ENCODE results near the gene DISC1.
"Not testable (repeated sequence)": the region's sequence is repeated elsewhere in the genome, so short reads cannot be mapped to it uniquely, and the experiment has no call there.

The DISC1 gene

DNA sequence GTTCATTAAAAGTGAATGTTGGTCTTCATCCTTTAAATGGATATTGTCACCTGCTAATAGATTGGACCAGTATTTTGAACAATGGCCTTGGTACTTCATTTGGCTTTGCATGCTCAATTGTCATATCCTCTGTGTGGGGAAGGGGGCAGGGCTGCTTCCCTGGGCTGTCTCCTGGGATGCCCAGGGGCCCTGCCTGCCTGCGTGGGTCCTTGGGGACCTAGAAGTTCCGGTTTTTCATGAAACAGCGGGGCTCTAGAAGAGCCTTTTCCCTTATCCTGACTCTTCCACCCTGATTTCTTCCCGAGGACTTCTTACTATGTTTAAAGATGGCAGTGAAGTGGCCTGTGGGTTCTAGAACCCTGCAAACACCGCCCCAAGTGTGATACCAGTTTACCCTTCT is 97.5 kb downstream of the DISC1 start:
- in situ Hi-C loops (cut with MboI; ENCODE audit: low sequenced_read_pairs), result no loop called here

DNA sequence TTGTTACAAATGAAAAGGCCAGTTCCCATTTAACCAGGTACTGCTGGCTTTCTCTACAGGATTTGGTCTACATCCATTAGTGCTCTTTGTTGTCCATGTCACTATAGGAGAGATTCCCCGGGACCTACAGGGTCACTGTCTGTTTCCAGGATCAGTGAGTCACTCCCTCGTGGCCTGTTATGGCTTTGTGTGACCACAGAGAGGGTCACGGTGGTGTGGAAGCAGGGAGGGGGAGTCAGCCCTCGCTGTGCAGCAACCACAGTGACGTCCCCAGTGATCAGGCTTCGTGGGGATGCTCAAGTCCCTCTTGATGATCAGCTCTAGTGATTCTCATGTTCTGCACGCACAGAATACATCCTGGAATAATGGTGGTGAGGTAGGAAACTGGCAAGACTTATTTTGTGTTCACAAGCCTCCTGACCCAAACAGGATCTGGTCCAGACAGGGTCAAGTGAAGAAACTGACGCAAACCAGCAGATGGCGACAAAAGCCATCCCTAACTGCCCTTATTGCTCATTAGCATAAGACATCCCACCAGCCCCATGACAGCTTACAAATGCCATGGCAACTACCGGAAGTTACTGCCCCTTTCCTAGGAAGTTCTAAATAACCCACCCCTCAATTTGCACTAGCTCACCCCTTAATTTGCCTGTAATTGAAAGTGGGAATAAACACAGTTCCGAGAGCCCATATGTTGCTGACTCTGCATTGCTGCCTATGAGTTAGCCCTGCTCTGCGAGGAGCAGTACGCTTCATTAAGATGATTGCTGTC is 98.5 kb downstream of the DISC1 start:
- in situ Hi-C loops (cut with MboI; ENCODE audit: low sequenced_read_pairs), result no loop called here

DNA sequence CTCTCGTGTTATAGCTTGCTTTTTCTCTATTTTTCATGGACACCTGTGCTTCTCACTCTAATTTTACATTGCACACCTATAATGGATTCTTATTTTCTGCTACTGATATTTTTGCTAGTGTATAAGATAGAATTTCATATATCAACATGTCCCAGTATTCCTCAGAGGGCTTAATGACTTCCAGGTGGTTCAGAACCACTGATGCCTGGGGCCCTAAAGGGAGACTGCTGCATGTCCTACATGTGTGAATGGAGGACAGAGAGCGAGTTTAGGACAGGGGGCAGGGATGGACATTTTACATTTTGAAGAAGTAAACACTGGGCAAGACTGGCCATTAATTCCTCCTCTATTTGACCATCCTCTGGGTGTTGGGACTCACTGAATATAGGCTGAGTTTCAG is 100.6 kb downstream of the DISC1 start:
- in situ Hi-C loops (cut with MboI; ENCODE audit: low sequenced_read_pairs), result no loop called here

DNA sequence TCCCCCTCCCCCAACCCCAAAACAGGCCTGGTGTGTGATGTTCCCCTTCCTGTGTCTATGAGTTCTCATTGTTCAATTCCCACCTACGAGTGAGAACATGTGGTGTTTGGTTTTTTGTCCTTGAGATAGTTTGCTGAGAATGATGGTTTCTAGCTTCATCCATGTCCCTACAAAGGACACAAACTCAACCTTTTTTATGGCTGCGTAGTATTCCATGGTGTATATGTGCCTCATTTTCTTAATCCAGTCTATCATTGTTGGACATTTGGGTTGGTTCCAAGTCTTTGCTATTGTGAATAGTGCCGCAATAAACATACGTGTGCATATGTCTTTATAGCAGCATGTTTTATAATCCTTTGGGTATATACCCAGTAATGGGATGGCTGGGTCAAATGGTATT is 102.4 kb downstream of the DISC1 start:
- in situ Hi-C loops (cut with MboI; ENCODE audit: low sequenced_read_pairs), result not testable (repeated sequence)

DNA sequence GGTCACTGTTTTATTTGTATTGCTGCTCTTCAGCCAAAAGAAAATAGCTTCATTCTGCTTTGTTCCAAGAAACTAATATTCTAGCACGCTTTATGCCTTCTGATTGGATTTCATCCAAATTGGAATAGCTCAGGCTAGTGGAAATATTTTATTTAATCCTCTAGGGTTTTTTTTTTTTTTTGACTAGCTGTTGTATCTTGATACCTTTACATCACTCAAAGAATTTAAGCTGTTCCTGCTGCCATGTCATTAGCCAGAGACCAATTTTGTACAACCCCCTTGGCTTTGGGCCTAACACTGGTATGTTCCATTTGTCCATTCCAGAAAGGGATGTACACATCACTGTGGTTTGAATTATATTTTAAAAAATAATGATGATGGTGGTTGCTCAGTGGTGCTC is 103.0 kb downstream of the DISC1 start:
- in situ Hi-C loops (cut with MboI; ENCODE audit: low sequenced_read_pairs), result no loop called here

DNA sequence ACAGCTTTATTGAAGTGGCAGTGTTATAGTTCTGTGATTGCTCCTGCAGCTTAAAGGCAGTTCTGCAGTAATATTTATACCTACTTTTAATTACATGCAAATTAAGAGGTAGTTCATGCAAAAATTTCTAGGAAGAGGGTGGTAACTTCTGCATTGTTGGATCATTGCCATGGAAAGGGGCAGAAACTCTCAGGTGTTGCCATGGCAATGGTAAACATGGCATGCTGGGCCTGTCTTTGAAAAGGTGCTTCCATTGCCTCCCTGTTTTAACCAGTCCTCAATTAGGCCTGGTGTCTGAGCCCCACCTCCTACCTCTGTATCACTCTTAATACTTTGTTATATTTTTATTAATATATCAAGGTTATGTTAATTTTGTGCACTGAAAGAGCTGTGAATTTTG is 104.7 kb downstream of the DISC1 start:
- in situ Hi-C loops (cut with MboI; ENCODE audit: low sequenced_read_pairs), result no loop called here

DNA sequence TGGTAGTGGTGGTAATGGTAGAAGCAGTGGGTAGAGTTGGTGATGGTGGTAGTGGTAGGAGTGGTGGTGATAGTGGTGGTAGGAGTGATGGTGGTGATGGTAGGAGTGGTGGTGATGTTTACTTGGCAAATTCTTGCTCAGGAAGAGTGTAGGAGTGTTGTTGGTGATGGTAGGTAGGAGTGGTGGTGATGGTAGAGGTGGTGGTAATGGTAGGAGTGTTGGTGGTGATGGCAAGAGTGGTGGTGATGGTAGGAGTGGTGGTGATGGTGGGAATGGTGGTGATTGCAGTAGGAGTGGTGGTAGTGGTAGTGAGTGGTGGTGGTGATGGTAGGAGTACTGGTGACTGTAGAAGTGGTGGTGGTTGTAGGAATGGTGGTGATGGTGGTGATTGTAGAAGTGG is 106.5 kb downstream of the DISC1 start:
- in situ Hi-C loops (cut with MboI; ENCODE audit: low sequenced_read_pairs), result no loop called here

DNA sequence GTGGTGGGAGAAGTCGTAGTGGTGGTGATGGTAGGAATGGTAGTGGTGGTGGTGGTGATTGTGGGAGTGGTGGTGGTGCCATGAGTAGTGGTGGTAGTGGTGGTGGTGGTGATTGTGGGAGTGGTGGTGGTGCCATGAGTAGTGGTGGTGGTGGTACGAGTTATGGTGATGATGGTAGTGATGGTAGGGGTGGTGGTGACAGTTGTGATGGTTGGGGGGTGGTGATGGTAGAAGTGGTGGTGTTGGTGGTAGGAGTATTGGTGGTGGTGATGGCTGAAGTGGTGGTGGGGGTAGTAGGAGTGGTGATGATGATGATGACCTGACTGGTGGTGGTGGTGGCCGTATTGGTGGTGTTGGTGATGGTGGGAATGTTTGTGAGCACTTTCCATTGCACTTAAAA is 107.1 kb downstream of the DISC1 start:
- in situ Hi-C loops (cut with MboI; ENCODE audit: low sequenced_read_pairs), result no loop called here

DNA sequence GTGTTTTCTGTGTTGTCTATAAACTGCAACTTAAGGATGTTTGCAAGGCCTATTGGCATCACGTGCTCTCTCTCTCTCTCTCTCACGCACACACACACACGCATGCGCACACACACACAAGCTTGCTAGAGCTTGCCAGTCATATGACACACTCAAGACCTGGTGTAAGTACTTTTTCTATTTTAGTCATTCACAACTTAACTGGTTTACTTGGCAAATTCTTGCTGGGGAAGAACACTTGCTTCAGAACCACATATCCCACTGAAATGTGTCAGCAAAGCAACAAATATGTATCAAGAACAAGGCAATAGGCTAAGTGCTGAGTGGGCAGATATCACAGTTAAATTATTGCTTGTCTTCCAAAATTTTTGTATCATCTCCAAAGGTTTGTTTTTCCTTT is 107.8 kb downstream of the DISC1 start:
- in situ Hi-C loops (cut with MboI; ENCODE audit: low sequenced_read_pairs), result no loop called here

DNA sequence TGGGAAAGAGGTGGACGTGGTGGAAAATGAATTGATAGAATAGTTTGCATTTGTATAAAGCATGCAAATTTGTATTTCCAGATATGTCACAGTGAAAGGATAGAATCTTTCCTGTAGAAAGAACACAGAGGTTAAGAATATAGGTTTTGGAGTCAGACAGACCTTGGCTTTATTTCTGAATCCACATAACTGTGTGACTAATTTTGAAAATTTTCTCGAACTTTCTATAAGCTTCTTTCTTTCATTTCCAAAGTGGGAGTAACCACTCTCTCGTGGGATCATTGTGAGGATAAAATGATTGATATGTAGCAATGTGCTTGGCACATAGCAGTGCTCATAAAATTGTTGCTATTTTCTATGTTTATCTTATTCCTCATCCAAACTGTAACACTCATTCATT is 108.8 kb downstream of the DISC1 start:
- in situ Hi-C loops (cut with MboI; ENCODE audit: low sequenced_read_pairs), result no loop called here

DNA sequence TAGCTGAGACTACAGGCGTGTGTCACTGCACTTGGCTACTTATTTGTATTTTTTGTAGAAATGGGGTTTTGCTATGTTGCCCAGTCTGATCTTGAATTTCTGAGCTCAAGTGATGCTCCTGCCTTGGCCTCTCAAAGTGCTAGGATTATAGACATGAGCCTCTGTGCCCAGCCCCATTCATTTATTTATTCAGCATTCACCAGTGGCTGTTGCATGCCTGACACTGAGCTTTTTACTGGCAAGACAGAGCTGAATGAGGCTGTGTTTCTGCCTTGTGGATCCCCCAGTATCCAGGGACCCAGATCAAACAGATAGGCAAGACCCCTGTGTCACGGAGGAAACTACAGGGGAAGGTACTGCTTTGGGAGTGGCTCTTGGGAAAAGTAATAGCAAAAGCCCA is 109.4 kb downstream of the DISC1 start:
- in situ Hi-C loops (cut with MboI; ENCODE audit: low sequenced_read_pairs), result no loop called here

DNA sequence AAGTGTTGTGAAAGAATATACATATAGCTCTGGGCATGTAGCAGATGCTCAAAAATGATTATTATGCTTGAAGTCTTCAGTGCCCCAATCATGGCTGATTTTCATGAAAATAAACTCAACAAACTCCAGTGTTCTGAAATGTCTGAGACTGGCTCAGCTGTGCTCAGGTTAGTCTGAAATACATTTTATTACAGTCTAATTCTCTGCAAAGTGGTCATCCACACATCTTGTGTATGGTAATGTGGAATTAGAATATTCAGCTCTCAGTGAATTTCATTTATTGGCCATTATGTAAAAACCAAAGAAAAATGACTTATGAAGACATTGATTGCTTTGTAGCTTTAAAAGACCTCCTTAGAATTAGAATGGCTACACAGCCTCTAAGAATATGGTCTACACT is 109.9 kb downstream of the DISC1 start:
- in situ Hi-C loops (cut with MboI; ENCODE audit: low sequenced_read_pairs), result no loop called here

DNA sequence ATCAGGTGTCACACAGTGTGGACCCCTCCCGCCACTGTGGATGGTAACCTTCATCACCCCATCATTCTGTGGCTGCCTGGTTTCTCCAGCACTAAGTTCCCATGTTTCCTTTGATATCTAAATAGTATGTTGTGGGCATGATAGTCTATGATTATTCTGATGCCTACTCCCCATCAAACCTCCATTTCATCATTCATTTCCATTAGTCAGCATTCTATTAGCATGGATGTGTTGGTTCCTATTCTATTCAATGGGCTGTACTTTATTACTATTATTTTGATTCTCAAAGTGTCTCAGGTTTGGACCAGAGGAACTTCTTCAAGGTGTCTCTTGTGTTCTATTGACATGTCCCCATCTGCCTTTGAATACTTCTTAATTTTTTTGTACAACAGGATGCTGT is 112.0 kb downstream of the DISC1 start:
- in situ Hi-C loops (cut with MboI; ENCODE audit: low sequenced_read_pairs), result no loop called here

DNA sequence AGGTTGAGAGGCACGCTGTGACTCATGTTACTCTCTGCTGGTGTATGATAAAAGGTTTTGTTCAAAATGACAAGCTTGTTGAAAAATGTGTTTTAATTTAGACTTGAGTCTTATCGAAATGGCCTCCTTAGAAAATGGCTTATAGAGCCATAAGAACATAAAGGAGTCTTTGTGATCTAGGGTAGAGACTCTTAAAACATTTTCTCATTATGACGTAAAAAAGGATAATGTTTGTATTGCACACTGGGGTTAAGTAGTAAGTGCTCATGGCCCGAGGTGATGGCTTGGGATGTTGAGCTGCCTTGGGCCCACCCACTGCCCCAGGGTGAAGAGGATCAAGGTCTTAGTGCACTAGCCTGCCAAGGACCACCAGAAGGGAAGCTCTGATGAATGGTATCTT is 117.4 kb downstream of the DISC1 start:
- in situ Hi-C loops (cut with MboI; ENCODE audit: low sequenced_read_pairs), result no loop called here

DNA sequence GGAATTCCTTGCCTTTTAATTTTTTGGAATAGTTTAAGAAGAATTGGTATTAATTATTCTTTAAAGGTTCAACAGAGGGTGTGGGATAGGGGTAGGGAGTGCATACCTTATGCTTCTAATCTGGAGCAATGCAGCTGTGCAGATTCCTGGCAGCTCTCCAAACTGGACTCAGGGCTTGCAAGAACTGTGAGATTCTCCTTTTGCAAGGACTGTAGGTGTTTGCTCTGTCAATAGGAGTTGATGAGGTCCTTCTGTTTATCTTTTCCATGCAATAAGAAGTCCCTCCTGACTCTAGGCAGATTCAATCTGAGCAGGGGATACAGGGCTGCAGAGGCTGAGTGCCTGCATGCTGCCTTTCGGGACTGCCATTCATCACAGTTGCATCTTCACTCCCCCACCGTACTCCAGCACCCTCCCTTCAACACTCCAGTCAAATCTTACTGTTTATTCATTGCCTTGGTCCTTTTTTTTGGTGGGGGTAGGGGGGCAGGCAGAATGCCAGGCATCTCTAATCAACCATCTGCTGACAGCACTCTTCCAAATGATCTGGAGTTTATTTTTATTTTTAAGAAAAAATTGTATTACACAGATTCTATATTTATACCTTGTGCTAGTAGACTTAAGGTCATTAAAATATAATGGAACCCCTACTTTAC is 122.3 kb downstream of the DISC1 start:
- in situ Hi-C loops (cut with MboI; ENCODE audit: low sequenced_read_pairs), result no loop called here

DNA sequence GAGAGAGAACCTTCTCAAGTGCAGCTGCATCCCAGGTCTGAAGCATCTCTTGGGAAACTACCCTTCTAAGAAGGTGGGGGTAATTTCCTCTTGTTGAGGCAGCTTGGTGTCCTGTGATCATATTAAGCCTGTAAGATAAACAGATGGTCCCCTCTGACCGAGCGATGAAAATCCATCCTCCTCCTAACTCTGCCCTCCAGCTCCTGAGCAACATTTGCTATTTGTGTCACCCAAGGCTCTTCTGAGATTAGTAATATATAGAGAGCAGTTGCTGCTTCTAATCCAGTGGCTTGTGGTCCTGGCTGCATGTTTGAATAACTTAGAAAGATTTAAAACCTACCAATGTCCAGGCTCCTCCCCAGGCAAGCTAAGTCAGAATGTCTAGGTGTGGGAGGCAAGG is 123.7 kb downstream of the DISC1 start:
- in situ Hi-C loops (cut with MboI; ENCODE audit: low sequenced_read_pairs), result no loop called here

DNA sequence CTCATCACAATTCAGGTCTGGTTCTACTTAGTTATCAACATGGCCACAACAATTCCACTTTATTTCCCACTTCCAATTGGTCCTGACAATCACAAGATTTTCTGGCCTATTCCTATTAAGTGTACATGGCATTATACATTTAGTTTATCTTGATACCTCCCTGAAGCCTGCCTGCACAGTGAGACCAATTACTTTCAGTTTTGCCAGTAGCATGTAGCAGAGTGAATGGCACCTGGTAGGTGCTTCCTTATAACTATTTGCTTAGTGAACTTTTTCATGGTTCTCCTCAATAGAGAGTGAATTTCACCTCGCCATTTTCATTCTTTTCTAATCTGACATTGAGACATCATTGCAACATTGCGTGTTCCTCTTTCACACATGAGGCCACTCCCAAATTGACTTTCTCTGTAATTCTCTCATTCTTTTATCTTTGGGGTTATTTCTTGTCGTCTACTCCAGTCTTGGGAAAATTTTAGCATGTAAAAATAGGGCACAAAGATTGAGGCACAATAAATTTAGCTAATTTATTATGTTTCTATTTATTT is 124.3 kb downstream of the DISC1 start:
- in situ Hi-C loops (cut with MboI; ENCODE audit: low sequenced_read_pairs), result no loop called here

DNA sequence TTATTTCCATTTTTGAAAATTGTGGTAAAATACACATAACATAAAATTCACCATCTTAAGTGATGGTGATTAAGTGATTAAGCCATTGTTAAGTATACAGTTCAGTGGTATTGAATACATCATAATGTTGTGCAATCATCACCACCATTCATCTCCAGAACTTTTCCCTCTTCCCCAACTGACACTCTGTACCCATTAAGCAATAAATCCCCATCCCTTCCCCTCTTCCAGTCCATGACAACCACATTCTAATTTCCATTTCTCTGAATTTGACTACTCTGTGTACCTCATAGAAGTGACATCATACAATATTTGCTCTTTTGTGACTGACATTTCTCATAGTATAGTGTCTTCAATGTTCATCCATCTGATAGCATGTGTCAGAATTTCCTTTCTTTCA is 124.8 kb downstream of the DISC1 start:
- in situ Hi-C loops (cut with MboI; ENCODE audit: low sequenced_read_pairs), result no loop called here

DNA sequence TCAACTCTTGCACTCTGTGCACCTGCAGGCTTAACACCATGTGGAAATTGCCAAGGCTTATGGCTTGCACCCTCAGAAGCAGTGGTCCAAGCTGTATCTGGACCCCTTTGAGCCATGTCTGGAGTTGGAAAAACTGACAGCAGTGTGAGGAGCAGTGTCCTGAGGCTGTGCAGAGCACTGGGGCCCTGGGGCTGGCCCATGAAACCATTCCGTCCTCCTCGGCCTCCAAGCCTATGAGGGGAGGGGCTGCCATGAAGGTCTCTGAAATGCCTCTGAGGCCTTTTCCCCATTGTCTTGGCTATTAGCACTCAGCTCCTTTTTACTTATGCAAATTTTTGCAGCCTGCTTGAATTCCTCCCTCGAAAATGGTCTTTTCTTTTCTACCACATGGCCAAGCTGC is 126.7 kb downstream of the DISC1 start:
- in situ Hi-C loops (cut with MboI; ENCODE audit: low sequenced_read_pairs), result no loop called here

DNA sequence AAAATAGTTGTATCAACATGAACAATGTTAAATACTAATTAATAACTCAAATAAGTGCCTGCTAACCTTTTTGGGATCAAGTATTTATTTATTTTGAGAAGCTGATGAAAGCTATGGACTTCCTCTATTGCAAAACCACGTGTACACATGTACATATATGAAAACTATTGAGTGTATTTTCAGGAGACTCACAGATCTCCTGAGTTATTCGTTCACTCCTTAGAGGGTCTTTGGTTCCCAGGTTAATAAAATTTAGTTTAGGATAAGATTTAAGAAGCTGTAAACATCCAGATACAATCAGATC is 130.5 kb downstream of the DISC1 start:
- in situ Hi-C loops (cut with MboI; ENCODE audit: low sequenced_read_pairs), result no loop called here

DNA sequence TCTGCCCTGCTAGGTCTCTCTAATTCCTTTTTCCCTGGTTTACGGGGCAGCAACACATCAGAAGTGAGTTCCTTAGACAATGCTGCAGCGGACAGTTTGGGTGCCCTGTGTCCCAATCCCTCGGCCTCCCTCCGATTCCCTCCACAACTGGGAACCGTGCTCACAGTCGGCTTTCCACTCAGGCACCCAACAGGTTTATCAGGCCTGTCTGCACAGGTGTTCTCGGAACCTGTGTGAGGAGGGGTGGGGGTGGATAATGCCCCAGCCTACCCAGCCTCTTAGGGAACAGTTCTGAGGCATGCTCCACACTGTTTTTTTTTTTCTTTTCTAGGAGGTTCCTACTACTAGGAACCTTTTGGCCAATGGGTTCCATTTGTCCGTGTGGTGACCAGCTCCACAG is 131.2 kb downstream of the DISC1 start:
- in situ Hi-C loops (cut with MboI; ENCODE audit: low sequenced_read_pairs), result no loop called here

DNA sequence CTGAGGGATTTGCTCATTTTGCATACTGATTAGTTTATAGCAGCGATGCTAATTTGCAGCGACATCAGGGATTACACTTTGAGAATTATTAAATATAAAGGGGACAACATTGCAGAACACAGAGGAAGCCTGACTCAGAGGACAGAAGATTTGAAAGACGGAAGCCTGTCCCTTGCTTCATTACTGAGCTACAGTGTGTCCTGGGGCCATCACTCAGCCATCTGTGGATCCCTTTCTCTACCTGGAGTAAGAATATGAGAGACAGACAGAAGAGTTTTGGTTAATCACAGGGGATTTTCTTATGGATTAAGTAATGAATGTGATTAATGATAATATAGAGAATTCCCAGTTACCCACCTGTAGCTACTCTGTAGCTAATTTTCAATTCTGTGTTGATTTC is 134.7 kb downstream of the DISC1 start:
- in situ Hi-C loops (cut with MboI; ENCODE audit: low sequenced_read_pairs), result no loop called here
